C4-2B (cell line): ENCODE measurements around the gene KDM6A.

Source experiments
- ZFX ChIP-seq: fragments of 450-650 bp; IDR thresholded peaks from 2 replicates; pipeline ENCODE4 v1.6.1; 2017
- TF ChIP-seq, protein P1 (sequence below): fragments of 450-650 bp; conservative IDR thresholded peaks from 2 replicates; pipeline ENCODE4 v1.5.1; 2017; ENCODE audit warnings: mild to moderate bottlenecking

DNA sequence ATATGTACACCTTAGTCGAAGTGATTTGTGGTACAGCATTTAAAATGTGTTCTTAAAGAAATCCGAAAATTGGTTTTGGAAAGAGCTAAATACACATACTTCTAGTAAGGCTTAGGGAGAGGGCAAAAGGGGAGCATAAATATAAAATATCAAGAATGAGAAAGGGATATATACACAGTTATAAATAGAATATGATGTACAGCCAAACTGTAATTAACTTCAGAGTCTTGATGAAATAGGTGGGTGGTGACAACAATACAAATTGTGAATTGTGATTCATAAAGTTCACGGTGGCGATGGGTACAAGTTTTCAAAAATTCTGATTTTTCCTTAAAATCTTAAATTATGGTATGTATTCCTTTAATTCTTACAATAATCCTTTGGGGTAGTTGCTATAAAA, 62.2 kb downstream of the KDM6A start:
- TF ChIP-seq, protein P1, sequence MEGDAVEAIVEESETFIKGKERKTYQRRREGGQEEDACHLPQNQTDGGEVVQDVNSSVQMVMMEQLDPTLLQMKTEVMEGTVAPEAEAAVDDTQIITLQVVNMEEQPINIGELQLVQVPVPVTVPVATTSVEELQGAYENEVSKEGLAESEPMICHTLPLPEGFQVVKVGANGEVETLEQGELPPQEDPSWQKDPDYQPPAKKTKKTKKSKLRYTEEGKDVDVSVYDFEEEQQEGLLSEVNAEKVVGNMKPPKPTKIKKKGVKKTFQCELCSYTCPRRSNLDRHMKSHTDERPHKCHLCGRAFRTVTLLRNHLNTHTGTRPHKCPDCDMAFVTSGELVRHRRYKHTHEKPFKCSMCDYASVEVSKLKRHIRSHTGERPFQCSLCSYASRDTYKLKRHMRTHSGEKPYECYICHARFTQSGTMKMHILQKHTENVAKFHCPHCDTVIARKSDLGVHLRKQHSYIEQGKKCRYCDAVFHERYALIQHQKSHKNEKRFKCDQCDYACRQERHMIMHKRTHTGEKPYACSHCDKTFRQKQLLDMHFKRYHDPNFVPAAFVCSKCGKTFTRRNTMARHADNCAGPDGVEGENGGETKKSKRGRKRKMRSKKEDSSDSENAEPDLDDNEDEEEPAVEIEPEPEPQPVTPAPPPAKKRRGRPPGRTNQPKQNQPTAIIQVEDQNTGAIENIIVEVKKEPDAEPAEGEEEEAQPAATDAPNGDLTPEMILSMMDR: no peak
- no peak for TF ChIP-seq ZFX
